K562 treated with DMSO at 1 percent for 48 hours (cell line): ENCODE results near the gene ANKRD6. TPM values are rescaled to one million over a fixed set of nuclear protein-coding genes. Genes with fewer than 3 reads are reported as not detected.

Experiments
- total RNA-seq: library from RNA; unstranded; fragments of 300-600 nt; gene quantifications from 2 replicates; pipeline ENCODE4 v1.2.3, GENCODE V29; 2022; ENCODE audit warnings: low replicate concordance; ENCODE audit errors: extremely low read depth

Gene ANKRD6
- total RNA-seq: not detected in 2 replicates

GRCh38 chr6:89432875-89433251, at the start of gene ANKRD6:
TSS of gene ANKRD6 (plus strand) at chr6:89433152. CDS start at chr6:89566977, 133,825 bp downstream.

GRCh38 chr6:89412071-89413005, 20.6 kb upstream of the ANKRD6 start, which contains the start of gene RRAGD:
TSS of gene RRAGD (minus strand) at chr6:89412273. CDS start at chr6:89411993, 280 bp downstream.

GRCh38 chr6:89638320-89639195, 205.6 kb downstream of the ANKRD6 start, which contains the start of gene LYRM2:
TSS of gene LYRM2 (minus strand) at chr6:89638747. CDS start at chr6:89638716, 31 bp downstream.

Other genes with a start within 250 kb of the ANKRD6 start
- gene GABRR1, start 215.8 kb upstream of the ANKRD6 start, total RNA-seq: not detected in 2 replicates
- not detected in 2 replicates for gene GABRR2, start 117.9 kb upstream of the ANKRD6 start, total RNA-seq
- not detected in 2 replicates for gene UBE2J1, start 80.4 kb upstream of the ANKRD6 start, total RNA-seq
- gene RRAGD, start 20.9 kb upstream of the ANKRD6 start, total RNA-seq: not detected in 2 replicates
- not detected in 2 replicates for gene LYRM2, start 205.6 kb downstream of the ANKRD6 start, total RNA-seq